ENCODE results near the gene CD151.

Gene CD151

DNA sequence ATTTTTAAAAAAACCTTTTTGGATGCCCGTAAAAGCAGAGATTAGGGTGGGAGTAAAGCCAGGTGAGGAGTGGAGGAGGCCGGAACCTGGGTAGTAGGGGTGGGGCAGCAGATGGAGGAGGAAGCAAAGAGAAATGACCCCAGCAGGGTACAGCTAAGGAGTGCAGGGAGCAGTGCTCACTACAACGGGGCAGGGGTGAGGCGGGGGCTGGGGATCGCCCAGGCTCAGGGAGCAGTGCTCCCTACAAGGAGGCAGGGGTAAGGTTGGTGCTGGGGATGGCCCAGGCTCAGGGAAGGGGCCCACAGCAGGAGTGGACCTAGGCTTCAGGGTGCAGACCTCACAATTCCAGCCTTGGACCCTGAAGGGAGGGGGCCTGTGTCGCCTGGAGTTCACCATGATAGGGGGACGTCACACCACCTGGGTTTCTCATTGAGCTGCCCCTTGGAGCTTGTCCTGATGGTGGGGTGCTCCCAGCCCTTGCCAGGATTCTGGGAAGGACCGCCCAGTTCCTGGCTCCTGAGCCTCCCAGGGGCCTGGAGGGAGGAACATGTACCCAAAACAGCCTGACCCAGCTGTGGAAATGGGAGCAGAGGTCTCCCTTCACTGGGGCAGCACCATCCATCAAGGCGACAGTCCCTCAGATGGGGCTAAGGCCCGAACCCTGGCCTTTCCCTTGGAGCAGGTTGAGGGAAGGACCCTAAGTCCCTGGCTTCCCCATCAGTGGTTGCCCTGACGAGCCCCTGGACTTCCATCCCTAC is 16.9 kb upstream of the CD151 start:
- DNase-seq, result no peak

DNA sequence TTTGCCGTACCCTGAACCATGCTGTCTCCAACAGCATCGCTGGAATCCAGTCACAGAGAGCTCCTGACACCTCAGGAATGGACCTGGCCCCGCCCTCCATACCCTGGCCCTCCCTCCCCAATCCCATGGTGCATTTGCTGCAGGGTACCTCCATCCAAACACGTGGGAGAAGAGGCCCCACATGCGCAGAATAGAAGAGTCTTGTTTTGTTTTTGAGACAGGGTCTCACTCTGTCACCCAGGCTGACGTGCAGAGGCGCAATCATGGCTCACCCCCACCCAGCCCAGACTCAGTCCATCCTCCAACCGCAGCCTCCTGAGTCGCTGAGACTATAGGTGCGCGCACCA is 16.3 kb upstream of the CD151 start:
- no peak for DNase-seq

DNA sequence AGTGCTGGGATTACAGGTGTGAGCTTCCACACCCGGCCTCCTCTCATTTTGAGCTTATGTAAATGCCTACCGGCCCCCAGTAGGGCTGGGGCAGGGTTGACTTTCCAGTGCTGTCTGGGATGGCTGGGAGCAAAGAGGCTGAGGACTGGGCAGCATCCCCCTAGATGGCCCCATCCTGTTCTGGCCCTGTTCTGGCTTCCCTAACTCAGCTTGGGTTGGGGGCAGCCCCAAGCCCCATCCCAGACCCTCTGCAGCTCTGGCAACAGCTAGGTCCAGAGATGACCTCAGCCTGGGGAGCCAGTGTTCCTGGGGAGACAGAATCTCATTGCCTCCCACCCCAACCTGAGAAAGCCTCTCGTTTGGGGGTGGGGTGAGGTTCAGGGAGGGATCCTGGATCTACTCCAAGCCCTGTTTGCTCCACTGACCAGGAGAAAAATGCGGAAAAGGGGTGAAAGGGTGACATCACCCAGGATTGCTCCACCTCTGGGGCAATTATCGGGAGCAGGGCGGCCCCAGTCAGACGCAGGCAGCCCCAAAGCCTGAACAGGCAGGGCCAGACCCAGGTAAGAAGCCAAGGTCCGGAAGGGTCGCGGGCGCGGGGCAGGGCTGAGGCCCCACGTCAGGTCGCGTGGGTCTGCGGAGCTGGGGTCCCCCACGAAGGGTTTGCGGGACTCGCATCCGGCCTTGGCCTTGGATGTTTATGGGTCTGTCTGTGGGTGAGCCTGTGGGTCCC is 14.2 kb upstream of the CD151 start, which contains the start of gene PNPLA2:
TSS of gene PNPLA2 (plus strand) at position 519 of the 733 bp plus-strand sequence. CDS start 805 bp downstream, outside the sequence.
- no peak for DNase-seq

GRCh38 chr11:819129-819931 is 13.4 kb upstream of the CD151 start:
- DNase-seq, result no peak

GRCh38 chr11:819943-820649 is 12.7 kb upstream of the CD151 start:
- peak; percentile 37 for DNase-seq

DNA sequence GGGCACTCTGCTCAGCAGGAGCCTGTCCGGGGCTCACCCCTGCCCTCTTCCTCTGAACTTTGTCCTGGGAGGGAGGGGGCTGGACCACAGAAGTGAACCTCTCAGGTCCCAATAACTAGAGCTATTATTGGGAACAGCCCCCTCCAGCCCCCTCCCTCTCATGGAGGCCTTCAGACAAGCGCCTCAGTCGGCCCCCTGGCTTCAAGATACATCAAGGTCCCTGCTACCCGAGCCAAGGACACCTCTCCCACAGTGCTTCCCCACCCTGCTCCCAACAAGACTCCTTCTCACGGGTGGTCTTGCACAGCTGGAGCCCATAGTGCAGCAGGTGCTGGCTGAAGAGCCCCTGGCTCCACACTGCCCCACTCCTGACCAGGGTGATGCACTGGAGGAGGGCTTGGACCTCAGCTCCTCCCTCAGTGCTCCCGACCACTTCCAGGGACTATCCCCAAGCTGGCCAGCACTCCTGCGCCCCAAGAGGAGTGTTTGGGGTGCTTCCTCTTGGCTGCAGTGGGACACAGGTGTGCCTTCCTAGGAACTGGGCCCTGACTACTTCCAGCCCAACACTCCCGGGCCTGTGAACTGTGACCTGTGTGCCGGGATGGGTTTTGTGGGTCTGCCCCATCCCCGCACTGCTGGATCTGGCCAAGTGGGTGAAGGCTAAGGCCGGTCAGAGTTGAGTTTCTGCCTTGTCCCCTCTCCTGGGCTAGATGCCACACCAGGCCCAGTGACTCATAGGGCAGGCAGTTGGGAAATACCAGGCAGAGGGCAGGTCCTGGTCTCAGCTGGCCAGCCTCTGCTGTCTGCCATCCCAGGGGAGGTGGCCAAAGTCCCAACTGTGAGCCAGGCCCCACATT is 11.9 kb upstream of the CD151 start:
- DNase-seq, result no peak

GRCh38 chr11:821512-822371 is 11.0 kb upstream of the CD151 start:
- no peak for DNase-seq

DNA sequence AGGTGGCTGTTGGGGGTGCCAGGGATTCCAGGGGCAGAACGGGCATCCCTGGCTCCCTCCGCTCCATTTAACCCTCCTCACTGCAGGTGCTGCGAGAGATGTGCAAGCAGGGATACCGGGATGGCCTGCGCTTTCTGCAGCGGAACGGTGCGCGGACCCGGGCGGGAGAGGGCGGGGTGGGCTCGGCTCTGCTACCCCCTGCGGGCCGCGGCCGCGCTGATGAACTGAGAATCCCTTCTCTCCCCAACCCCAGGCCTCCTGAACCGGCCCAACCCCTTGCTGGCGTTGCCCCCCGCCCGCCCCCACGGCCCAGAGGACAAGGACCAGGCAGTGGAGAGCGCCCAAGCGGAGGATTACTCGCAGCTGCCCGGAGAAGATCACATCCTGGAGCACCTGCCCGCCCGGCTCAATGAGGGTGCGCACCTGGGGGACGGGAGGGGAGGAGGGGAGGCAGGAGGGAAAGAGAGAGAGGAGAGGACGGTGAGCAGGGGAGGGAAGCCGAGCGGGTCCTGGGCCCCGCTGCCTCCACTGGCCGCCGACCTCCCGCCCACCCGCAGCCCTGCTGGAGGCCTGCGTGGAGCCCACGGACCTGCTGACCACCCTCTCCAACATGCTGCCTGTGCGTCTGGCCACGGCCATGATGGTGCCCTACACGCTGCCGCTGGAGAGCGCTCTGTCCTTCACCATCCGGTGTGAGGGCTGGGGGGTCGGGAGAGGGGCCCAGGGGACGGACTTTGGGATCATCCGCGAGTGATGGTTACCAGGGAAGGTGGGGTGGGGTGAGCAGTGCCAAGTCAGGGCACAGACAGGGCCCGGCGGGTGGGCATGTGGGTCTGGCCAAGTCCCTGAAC is 9.1 kb upstream of the CD151 start:
- no peak for DNase-seq

DNA sequence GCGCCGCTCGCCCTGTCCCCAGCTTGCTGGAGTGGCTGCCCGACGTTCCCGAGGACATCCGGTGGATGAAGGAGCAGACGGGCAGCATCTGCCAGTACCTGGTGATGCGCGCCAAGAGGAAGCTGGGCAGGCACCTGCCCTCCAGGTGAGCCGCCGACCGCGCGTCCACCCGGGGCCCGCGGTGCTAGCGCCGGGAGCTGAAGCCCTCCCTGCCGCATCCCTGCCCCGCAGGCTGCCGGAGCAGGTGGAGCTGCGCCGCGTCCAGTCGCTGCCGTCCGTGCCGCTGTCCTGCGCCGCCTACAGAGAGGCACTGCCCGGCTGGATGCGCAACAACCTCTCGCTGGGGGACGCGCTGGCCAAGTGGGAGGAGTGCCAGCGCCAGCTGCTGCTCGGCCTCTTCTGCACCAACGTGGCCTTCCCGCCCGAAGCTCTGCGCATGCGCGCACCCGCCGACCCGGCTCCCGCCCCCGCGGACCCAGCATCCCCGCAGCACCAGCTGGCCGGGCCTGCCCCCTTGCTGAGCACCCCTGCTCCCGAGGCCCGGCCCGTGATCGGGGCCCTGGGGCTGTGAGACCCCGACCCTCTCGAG is 8.4 kb upstream of the CD151 start:
- no peak for DNase-seq

DNA sequence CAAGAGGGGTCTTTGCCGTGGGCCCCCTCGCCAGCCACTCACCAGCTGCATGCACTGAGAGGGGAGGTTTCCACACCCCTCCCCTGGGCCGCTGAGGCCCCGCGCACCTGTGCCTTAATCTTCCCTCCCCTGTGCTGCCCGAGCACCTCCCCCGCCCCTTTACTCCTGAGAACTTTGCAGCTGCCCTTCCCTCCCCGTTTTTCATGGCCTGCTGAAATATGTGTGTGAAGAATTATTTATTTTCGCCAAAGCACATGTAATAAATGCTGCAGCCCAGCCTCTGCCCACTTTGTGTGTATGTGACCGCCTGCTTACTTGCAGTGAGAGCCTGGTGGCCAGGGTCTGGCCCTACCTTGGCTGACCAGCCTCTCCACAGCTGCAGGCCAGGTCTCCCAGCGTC is 7.8 kb upstream of the CD151 start:
- DNase-seq, result no peak

DNA sequence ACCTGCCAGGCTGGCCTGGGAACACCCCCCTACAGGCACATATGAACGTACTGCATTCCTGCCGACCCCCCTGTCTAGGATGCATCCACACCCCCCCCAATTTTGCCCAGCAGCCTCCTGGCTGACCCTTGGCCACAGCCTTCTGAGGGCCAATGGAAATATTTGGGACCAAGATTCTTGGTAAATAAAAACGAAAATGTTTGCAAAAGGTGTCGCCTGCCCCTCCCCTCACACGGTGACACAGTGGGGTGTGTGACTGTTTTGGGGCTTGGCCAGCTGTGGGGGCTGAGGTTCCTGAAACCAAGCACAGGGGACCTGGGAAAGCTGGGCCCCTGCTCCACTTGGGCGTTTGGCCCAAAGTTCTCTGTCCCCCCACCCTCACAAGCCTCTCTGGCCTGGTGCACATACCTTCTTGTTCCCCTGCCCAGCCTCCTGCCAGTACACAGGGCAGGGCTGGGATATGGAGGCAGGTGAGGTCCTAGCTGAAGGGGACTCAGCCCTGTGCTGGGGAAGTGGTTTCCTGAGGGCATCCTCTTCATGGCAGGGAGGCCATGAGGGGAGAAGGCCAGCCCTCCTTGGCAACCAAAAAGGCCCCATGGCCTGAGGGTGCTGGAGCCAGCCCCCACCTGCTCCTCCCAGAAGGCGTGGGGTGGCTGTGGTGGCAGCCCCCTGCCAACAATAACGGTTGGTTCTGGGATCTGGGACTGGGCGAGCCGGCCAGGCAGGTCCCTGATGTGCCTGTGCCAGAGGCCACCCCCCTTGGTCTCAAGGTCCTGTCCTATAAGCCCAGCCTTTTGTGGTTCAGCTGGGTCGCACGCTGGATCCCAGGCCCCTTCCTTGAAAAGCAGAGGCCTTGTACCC is 7.2 kb upstream of the CD151 start:
- no peak for DNase-seq

- DNase-seq, result no peak
Measured at GRCh38 chr11:826227-826621, 6.5 kb upstream of the CD151 start.

- DNase-seq, result no peak
Measured at GRCh38 chr11:826836-827145, 6.0 kb upstream of the CD151 start.

DNA sequence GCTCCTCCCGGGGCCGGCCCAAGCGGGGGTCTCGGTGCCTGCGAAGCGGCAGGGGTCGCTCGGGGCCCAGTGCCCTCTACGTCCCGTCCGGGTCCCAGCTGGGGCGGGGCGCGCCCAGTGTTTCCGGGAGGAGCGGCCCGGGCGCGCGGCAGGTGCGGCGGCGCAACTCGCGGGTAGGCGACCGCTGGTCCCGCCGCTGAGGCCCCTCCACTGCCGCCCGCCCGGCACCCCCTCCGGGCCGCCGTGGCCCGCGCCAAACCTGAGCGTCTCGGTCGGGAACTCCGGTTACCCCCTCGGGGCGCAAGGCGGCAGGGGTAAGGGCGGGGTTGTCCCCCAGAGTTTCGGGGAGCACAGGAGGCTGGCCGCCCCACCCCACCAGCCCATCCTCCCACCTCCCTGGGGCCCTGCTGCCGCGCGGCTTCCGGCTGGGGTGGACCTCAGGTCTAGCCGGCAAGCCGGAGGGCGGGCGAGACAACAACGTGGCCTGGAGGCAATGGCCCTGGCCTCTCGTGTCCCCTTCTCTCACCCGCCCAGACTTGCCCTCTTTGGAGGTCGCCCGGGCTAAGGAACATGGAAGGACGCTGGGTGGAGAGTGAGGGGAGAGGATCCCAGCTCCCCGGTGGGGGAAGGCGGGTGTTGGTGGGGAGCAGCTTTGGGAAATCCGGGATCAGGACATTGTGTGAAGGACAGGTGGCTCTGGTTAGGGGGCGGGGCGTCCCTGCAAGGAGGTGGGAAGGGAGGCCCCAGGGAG is 5.4 kb upstream of the CD151 start:
- DNase-seq, result no peak

DNA sequence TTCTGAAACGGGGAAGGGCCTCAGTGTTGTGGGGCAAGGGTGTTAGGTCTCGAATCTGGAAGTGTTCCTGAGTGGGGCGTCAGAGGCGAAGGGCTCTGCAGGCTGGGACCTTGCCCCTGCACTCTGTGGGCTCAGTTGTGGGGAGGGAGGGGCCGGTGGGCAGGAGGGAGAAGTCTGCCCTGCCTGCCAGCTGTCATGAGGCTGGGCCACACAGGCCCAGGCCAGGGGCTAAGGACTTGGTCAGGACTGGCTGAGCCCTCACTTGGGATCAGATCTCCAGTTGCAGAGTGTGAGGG is 4.9 kb upstream of the CD151 start, which contains the start of gene CRACR2B:
TSS of gene CRACR2B (plus strand) at position 23 of the 296 bp plus-strand sequence. CDS start 689 bp downstream, outside the sequence.
- no peak for DNase-seq

- no peak for DNase-seq
Measured at GRCh38 chr11:828506-829175, 4.1 kb upstream of the CD151 start.

DNA sequence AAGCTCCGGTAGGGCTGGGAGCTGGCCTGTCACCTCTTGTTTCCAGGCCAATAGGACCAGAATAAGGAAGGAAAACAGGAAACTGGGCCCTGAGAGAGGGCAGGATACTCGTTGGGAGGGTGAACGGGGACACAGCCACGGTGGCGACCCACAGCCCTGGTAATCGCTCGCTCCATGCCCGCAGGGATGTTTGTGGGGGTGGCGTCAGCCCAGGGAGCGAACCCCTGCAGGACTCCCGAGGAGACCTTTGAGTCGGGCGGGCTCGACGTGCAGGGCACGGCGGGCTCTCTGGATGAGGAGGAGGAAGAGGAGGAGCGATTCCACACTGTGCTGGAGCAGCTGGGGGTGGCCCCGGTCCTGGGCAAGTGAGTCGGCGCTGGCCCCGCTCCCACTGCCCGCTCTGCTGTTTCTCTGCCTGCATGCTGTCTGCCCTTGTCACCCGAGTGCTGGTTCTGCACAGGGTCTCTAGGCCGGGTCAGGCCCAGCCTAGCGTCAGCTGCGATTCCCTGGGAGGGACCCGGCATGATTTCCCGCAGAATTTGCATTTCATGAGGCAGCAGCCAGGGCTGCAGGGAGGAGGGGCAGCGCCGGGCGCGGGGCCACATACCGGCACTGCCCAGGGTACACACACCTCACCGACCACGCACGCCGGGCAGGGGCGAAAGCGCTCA is 3.4 kb upstream of the CD151 start:
- DNase-seq, result no peak
